Forelimb muscle (tissue), 1 donor: ENCODE results near the gene KRTAP5-11. TPM values are rescaled to one million over a fixed set of nuclear protein-coding genes. Genes with fewer than 3 reads are reported as not detected.

Experiments
- polyA plus RNA-seq: library from polyadenylated mRNA; unstranded; fragments of 120-200 nt; gene quantifications from one replicate; pipeline ENCODE4 v1.2.1, GENCODE V29; 2013; ENCODE audit not compliant: insufficient read length

The KRTAP5-11 gene
- polyA plus RNA-seq, 1 donor = not detected

Other genes starting within 250 kb of the KRTAP5-11 start
- 10.9 TPM for gene DHCR7, start 134.5 kb downstream of the KRTAP5-11 start, polyA plus RNA-seq
- 20.2 TPM for gene NADSYN1, start 129.7 kb downstream of the KRTAP5-11 start, polyA plus RNA-seq
- gene KRTAP5-7, start 55.6 kb downstream of the KRTAP5-11 start, polyA plus RNA-seq = not detected
- not detected for gene KRTAP5-8, start 44.9 kb downstream of the KRTAP5-11 start, polyA plus RNA-seq
- not detected for gene KRTAP5-9, start 34.5 kb downstream of the KRTAP5-11 start, polyA plus RNA-seq
- not detected for gene KRTAP5-10, start 17.3 kb downstream of the KRTAP5-11 start, polyA plus RNA-seq